H1 (cell line): ENCODE results near the gene LIN28B.

ENCODE experiments used
- EP300 ChIP-seq, 2 experiments: IDR thresholded peaks; 1 replicate in 1 of 2; 2 replicates in 1 of 2; pipeline ENCODE4 v1.6.1; 2011 to 2012; ENCODE audit warnings: low read depth in 2 of 2, low read length in 2 of 2, mild to moderate bottlenecking in 2 of 2, borderline replicate concordance in 1 of 2, inconsistent platforms in 1 of 2, moderate library complexity in 1 of 2
- EZH2 ChIP-seq: fragments of 200-600 bp; sonication (generic); IDR thresholded peaks from 2 replicates; pipeline ENCODE4 v1.7.1; 2012; ENCODE audit warnings: low read depth, mild to moderate bottlenecking, moderate library complexity, low read length, inconsistent platforms; ENCODE audit not compliant: severe bottlenecking
- SIX5 ChIP-seq: IDR thresholded peaks from 2 replicates; pipeline ENCODE4 v1.6.1; 2011; ENCODE audit warnings: mild to moderate bottlenecking, low read depth, low read length
- TF ChIP-seq, protein P1 (sequence below), 3 experiments: IDR thresholded peaks; 1 replicate in 2 of 3; 2 replicates in 1 of 3; pipeline versions ENCODE4 v1.5.1 to v1.6.1; 2011; ENCODE audit warnings: low read length in 3 of 3, mild to moderate bottlenecking in 3 of 3, inconsistent platforms in 2 of 3, low read depth in 1 of 3, moderate library complexity in 1 of 3; ENCODE audit not compliant: insufficient read depth in 1 of 3; ENCODE audit errors: control extremely low read depth in 1 of 3
- TF ChIP-seq, protein P2 (sequence below): IDR thresholded peaks from 2 replicates; pipeline ENCODE4 v1.6.1; 2012; ENCODE audit warnings: inconsistent platforms

DNA sequence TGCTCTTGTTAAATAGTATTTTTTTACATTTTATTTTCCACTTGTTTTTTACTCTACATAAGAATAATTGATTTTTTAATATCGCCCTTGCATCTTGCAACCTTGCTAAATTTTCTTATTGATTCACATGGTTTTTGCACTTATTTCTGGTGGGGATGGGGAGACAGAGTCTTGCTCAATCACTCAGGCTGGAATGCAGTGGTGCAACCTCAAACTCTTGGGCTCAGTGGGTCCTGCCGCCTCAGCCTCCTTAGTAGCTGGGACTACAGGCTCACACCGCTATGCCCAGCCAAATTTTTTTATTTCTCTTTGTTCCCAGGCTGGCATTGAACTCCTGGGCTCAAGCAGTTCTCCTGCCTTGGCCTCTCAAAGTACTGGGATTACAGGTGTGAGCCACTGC, 30.3 kb downstream of the LIN28B start:
- TF ChIP-seq, protein P1, sequence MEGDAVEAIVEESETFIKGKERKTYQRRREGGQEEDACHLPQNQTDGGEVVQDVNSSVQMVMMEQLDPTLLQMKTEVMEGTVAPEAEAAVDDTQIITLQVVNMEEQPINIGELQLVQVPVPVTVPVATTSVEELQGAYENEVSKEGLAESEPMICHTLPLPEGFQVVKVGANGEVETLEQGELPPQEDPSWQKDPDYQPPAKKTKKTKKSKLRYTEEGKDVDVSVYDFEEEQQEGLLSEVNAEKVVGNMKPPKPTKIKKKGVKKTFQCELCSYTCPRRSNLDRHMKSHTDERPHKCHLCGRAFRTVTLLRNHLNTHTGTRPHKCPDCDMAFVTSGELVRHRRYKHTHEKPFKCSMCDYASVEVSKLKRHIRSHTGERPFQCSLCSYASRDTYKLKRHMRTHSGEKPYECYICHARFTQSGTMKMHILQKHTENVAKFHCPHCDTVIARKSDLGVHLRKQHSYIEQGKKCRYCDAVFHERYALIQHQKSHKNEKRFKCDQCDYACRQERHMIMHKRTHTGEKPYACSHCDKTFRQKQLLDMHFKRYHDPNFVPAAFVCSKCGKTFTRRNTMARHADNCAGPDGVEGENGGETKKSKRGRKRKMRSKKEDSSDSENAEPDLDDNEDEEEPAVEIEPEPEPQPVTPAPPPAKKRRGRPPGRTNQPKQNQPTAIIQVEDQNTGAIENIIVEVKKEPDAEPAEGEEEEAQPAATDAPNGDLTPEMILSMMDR (IDR thresholded peaks at IDR 0.05; ENCODE audit: control extremely low read depth in 1 of 3, insufficient read depth in 1 of 3, low read depth in 1 of 3, low read length in 3 of 3), result no peak
- TF ChIP-seq SIX5 (no peak), EZH2 (no peak), EP300 (IDR thresholded peaks at IDR 0.05; ENCODE audit: borderline replicate concordance in 1 of 2, low read depth in 2 of 2, low read length in 2 of 2) (no peak)
- TF ChIP-seq, protein P2, sequence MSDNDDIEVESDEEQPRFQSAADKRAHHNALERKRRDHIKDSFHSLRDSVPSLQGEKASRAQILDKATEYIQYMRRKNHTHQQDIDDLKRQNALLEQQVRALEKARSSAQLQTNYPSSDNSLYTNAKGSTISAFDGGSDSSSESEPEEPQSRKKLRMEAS, result no peak
